ENCODE results near the gene RPS15A. TPM values are rescaled to one million over a fixed set of nuclear protein-coding genes. Genes with fewer than 3 reads are reported as not detected.

The RPS15A gene
- 2,187 to 2,526 TPM (median 2,316 TPM) in 5 replicates for total RNA-seq (2022; extraction: Qiagen RNA extraction; ENCODE audit: low read depth)

DNA sequence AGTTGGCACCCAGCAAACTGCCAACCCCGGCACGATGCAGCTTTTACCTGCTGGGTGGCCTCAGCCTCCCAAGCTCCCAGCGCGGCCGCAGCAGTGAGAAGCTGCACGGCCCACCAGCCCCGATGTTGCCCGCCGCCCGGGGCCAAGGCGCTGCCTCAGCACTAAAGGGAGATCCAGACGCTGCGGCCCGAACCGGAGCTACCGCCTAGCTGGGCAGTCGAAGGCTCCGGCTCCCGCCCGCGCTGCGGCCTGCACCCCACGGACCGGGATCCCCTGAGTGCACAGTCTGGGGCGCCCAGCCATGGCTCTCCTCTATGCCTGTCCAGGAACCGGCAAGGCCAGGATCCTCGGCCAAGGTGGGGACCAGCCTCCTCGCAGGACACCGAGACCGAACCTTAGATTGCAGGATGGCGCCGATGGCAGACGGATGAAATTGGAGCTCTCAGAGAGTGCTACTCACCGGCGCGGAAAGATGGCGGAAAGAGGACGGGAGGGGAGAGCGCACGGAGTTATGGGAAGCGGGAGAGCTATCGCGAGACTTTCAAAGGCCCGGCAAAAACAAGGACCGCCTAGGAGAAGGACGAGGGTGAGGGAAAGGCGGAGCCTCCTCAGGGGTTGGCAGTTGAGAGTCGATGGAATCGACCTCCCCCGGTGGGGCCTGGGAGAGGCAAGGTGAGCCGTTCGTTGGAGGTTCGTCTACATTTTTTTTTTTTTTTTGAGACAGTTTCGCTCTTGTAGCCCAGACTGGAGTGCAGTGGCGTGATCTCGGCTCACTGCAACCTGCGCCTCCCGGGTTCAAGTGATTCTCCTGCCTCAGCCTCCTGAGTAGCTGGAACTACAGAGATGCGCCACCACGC is at the start of gene RPS15A:
Gene RPS15A, minus strand, starts transcription at position 485 of the 857 bp plus-strand sequence. CDS start 1,221 bp downstream, outside the sequence.

DNA sequence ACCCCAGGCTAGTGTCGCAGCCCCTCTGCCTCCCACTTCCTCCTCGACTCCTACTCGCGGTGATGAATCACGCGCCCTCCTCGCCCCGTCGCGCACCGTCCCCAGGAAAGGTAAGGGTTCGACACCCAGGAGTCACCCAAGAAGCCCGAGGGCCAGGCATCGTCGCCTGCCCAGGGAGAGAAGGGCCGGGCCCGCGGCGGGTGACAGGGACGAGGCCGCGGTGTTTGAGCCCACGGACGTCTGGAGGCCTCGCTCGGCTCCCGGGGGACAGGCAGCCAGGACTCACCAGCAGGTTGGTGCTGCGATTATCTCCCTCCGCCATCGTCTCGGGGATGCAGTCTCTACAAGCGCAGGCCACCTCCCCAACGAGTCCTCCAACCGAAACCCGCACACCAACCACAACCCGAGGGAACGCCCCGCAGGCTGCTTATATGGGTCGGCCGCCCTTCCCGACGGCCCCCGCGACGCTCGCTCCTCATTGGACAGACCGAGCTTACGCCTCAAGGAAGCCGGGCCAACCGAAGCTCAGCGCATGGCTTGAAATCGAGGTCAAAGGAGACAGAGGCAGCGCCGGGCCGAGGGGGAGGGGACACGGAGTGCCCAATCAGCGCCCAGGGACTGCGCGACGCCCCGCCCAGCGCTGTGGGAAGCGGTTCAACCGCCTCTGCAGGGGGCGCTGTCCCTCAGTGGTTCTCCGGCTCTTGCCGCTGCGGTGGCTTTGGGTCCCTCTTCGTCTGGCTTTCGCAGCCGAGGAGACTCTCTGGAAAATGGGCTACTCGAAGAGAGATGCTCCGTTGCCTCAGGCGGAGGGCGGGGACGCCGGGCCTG is 11.2 kb upstream of the RPS15A start, which contains the start of gene ARL6IP1:
Gene ARL6IP1, minus strand, starts transcription at position 405 of the 828 bp plus-strand sequence. Its CDS starts 83 bp downstream, at position 322.

Other genes with a start within 250 kb of the RPS15A start
- gene NOMO2, start 228.2 kb downstream of the RPS15A start, total RNA-seq (2022; extraction: Qiagen RNA extraction; ENCODE audit: low read depth), result 111 to 117 TPM (median 115 TPM) in 5 replicates
- gene ARL6IP1, start 11.2 kb upstream of the RPS15A start, total RNA-seq (2022; extraction: Qiagen RNA extraction; ENCODE audit: low read depth), result 283 to 443 TPM (median 330 TPM) in 5 replicates
- 17.9 to 31.5 TPM (median 27.9 TPM) in 5 replicates for gene SMG1, start 136.1 kb upstream of the RPS15A start, total RNA-seq (2022; extraction: Qiagen RNA extraction; ENCODE audit: low read depth)
- 7.5 to 11.0 TPM (median 9.6 TPM) in 5 replicates for gene TMC7, start 193.6 kb upstream of the RPS15A start, total RNA-seq (2022; extraction: Qiagen RNA extraction; ENCODE audit: low read depth)